ENCODE results near the gene INSC. TPM values are rescaled to one million over a fixed set of nuclear protein-coding genes. Genes with fewer than 3 reads are reported as not detected.

Gene INSC
- total and polyA plus RNA-seq, 2 of the 4 experiments (the other 2 are of a cell fraction), result 0.53 to 1.4 TPM

GRCh38 chr11:15195454-15196200 is 80.9 kb downstream of the INSC start:
- TF ChIP-seq RCOR1 (IDR thresholded peaks at IDR 0.05; ENCODE audit: insufficient replicate concordance, low read length), result no peak
- TF ChIP-seq CEBPB (IDR thresholded peaks at IDR 0.05; ENCODE audit: low read depth, low read length), result no peak
- TF ChIP-seq USF2 (IDR thresholded peaks at IDR 0.05; ENCODE audit: low read depth, low read length), result no peak
- TF ChIP-seq SMC3 (IDR thresholded peaks at IDR 0.05; ENCODE audit: low read depth, low read length), result no peak
- TF ChIP-seq RFX5 (IDR thresholded peaks at IDR 0.05; ENCODE audit: low read depth, low read length), result no peak
- CTCF ChIA-PET, result interaction anchor here (0.7 to 2.0 kb wide), 4 partner anchors 10 to 95 kb away, joined by 3 to 8 read pairs (median 6); no protein-coding TSS in a partner anchor
- H3K18ac ChIP-seq (ENCODE audit: low read depth, low read length), result peak overlapping the region; percentile 48; the same call in 1 of the 2 replicates
- H4K8ac ChIP-seq (ENCODE audit: low read depth in 2 of 2, low read length in 2 of 2), result peak overlapping the region; percentile 21 to 48; a peak in 1 of 4 replicates
- H3K9ac ChIP-seq (ENCODE audit: low read depth, low read length), result 0 out of 2 replicates have a peak overlapping the region, but pooled peaks have one; percentile 12
- H3K9me1 ChIP-seq (ENCODE audit: insufficient read depth, low read length), result peaks cover 24% of the 10 kb centered on the region
- H3K14ac ChIP-seq (replicated peaks; ENCODE audit: low read depth, low read length), result peak overlapping the region; percentile 35
- peak; percentile 13; the same call in 1 of the 2 replicates for ATAC-seq (ENCODE audit: low read depth)
- H2AFZ ChIP-seq (replicated peaks; ENCODE audit: low read length, poor library complexity), result no peak overlapping the region
- peak overlapping the region; percentile 73; the same call in 1 of the 2 replicates for H2AK5ac ChIP-seq (ENCODE audit: low read depth, low read length)
- DNase-seq, result no peak
- POLR2A ChIA-PET (ENCODE audit: unreplicated experiment), result no interaction called here
- H3K4ac ChIP-seq (ENCODE audit: low read depth, low read length), result peak overlapping the region; percentile 61
- no peak overlapping the region for H3K4me3 ChIP-seq (ENCODE audit: insufficient read depth, low read depth, low read length)
- WGBS, 2 experiments (ENCODE audit: extremely low coverage in 2 of 2, insufficient read length in 1 of 2), result no CpG with 5 or more reads among the region's 2 CpGs
- in situ Hi-C loops (cut with MboI; ENCODE audit: low sequenced_read_pairs), result loop anchor here (5.0 kb wide), 1 partner anchor 88 kb away; no protein-coding TSS in a partner anchor
- H3K36me3 ChIP-seq (ENCODE audit: control insufficient read depth, insufficient read depth, low read length), result no peaks in the 10 kb centered on the region
- peak overlapping the region; percentile 39 for H3K27ac ChIP-seq (ENCODE audit: insufficient read depth, low read length)
- peak overlapping the region; percentile 35; the same call in 1 of the 2 replicates for H3K23ac ChIP-seq (ENCODE audit: low read depth, low read length)
- no peaks in the 10 kb centered on the region for H3K9me3 ChIP-seq (ENCODE audit: control insufficient read depth, insufficient read depth, low read length)
- H4K91ac ChIP-seq (ENCODE audit: insufficient read depth, low read depth, low read length), result peak overlapping the region; percentile 54
- peak overlapping the region; percentile 32; the same call in 1 of the 2 replicates for H4K5ac ChIP-seq (ENCODE audit: low read depth, low read length)
- H3K27me3 ChIP-seq (ENCODE audit: control insufficient read depth, insufficient read depth, low read length), result no peaks in the 10 kb centered on the region
- H2AK9ac ChIP-seq (replicated peaks; ENCODE audit: low read depth, low read length, poor library complexity), result no peak overlapping the region
- H4K20me1 ChIP-seq (ENCODE audit: insufficient read depth, low read length), result no peaks in the 10 kb centered on the region
- H3K4me2 ChIP-seq (ENCODE audit: low read depth, low read length), result 0 out of 2 replicates have a peak overlapping the region, but pooled peaks have one; percentile 6
- no TSS peak for BruUV-seq (replicated peaks)
- intact Hi-C loops (cut with micrococcal nuclease), result loop anchor here (5.0 to 10.0 kb wide), 3 partner anchors 33 to 671 kb away; partner anchors contain the start of gene PSMA1
- peak overlapping the region; percentile 61 for H2BK20ac ChIP-seq (ENCODE audit: low read depth, low read length)
- H2BK15ac ChIP-seq (ENCODE audit: low read depth, low read length), result peak overlapping the region; percentile 65; the same call in 2 of the 3 replicates
- peaks cover 24% of the 10 kb centered on the region for H3K4me1 ChIP-seq (ENCODE audit: control insufficient read depth, insufficient read depth, low read length)
- H2BK120ac ChIP-seq (ENCODE audit: low read depth, low read length), result peak overlapping the region; percentile 64
- H3K79me1 ChIP-seq (ENCODE audit: low read depth in 1 of 2, low read length in 2 of 2), result no peaks in the 10 kb centered on the region
- dilution Hi-C loops (cut with HindIII; ENCODE audit: low sequenced_read_pairs, unreplicated experiment), result no loop called here
- peak overlapping the region; percentile 46; the same call in 1 of the 2 replicates for H3K56ac ChIP-seq (ENCODE audit: extremely low read depth, insufficient read depth, low read length)
- H2BK5ac ChIP-seq (ENCODE audit: low read depth, low read length, poor library complexity, severe bottlenecking), result peak overlapping the region; percentile 12
